HEK293 (cell line): Measurements from ENCODE around the gene SLC26A1.

ENCODE experiments used
- CTCF ChIA-PET: fragments of 350-600 bp; formaldehyde crosslinking; extraction: SDS; loops from one replicate; lab custom pipeline; 2021; ENCODE audit warnings: antibody characterized with exemption; lab: Yijun Ruan, JAX
- POLR2A ChIA-PET: fragments of 300-600 bp; formaldehyde crosslinking; extraction: SDS; loops from one replicate; lab custom pipeline; 2020; ENCODE audit warnings: antibody characterized with exemption, inconsistent platforms; lab: Yijun Ruan, JAX
- H3K27ac ChIP-seq: fragments of 200-500 bp; sonication (Bioruptor generic); 2 replicates; pipeline ENCODE4 v1.5.1; 2014; ENCODE audit warnings: low read depth, low read length, control low read depth, inconsistent platforms; ENCODE audit errors: extremely low read depth
- H3K36me3 ChIP-seq, 2 experiments: fragments of 200-500 bp in 1 of 2; sonication (Bioruptor generic) in 1 of 2; 1 replicate in 1 of 2; 2 replicates in 1 of 2; pipeline ENCODE4 v1.5.1; 2014 to 2017; ENCODE audit warnings: inconsistent platforms in 2 of 2, low read length in 2 of 2; ENCODE audit not compliant: control insufficient read depth in 2 of 2, insufficient read depth in 1 of 2
- H3K4me1 ChIP-seq: fragments of 200-500 bp; sonication (Bioruptor generic); 2 replicates; pipeline ENCODE4 v1.5.1; 2014; ENCODE audit warnings: mild to moderate bottlenecking, low read length, inconsistent platforms; ENCODE audit not compliant: control insufficient read depth, insufficient read depth
- H3K4me3 ChIP-seq: 2 replicates; pipeline ENCODE4 v1.5.1; 2011; ENCODE audit warnings: low read depth, mild to moderate bottlenecking, control low read depth, low read length, moderate library complexity
- H3K9me3 ChIP-seq: fragments of 200-500 bp; sonication (Bioruptor generic); 2 replicates; pipeline ENCODE4 v1.5.1; 2014; ENCODE audit warnings: low read depth, low read length, inconsistent platforms; ENCODE audit not compliant: control insufficient read depth, insufficient read depth
- BCL6B ChIP-seq: fragments of 450-650 bp; formaldehyde crosslinking; IDR thresholded peaks from 2 replicates; pipeline ENCODE4 v1.5.1; 2017; ENCODE audit warnings: missing biosample characterization, missing genetic modification characterization
- GFI1B ChIP-seq: fragments of 450-650 bp; formaldehyde crosslinking; IDR thresholded peaks from 2 replicates; pipeline ENCODE4 v1.5.1; 2016; ENCODE audit warnings: missing biosample characterization, missing genetic modification characterization
- GLIS1 ChIP-seq: fragments of 450-650 bp; formaldehyde crosslinking; IDR thresholded peaks from 2 replicates; pipeline ENCODE4 v1.5.1; 2016; ENCODE audit warnings: missing biosample characterization, missing genetic modification characterization
- GLIS2 ChIP-seq: fragments of 450-650 bp; formaldehyde crosslinking; IDR thresholded peaks from 2 replicates; pipeline ENCODE4 v1.5.1; 2016; ENCODE audit warnings: missing biosample characterization, missing genetic modification characterization
- SALL2 ChIP-seq: fragments of 450-650 bp; formaldehyde crosslinking; IDR thresholded peaks from 2 replicates; pipeline ENCODE4 v1.5.0; 2017; ENCODE audit warnings: missing biosample characterization, mild to moderate bottlenecking, missing genetic modification characterization, borderline replicate concordance
- SP3 ChIP-seq: fragments of 450-650 bp; formaldehyde crosslinking; IDR thresholded peaks from 2 replicates; pipeline ENCODE4 v1.5.1; 2016; ENCODE audit warnings: missing biosample characterization, missing genetic modification characterization
- TSHZ1 ChIP-seq: fragments of 450-650 bp; formaldehyde crosslinking; IDR thresholded peaks from 2 replicates; pipeline ENCODE4 v1.5.1; 2016; ENCODE audit warnings: missing biosample characterization, missing genetic modification characterization, borderline replicate concordance
- YY2 ChIP-seq: fragments of 450-650 bp; formaldehyde crosslinking; IDR thresholded peaks from 2 replicates; pipeline ENCODE4 v1.5.1; 2016; ENCODE audit warnings: missing biosample characterization, missing genetic modification characterization
- ZBTB26 ChIP-seq: fragments of 450-650 bp; formaldehyde crosslinking; optimal IDR thresholded peaks from 2 replicates; pipeline ENCODE3; 2016; ENCODE audit warnings: missing biosample characterization, mild to moderate bottlenecking, missing genetic modification characterization
- ZFHX2 ChIP-seq: fragments of 450-650 bp; formaldehyde crosslinking; conservative IDR thresholded peaks from 2 replicates; pipeline ENCODE4 v1.5.1; 2016; ENCODE audit warnings: missing biosample characterization, missing genetic modification characterization
- ZFP3 ChIP-seq: fragments of 450-650 bp; formaldehyde crosslinking; IDR thresholded peaks from 2 replicates; pipeline ENCODE4 v1.5.1; 2016; ENCODE audit warnings: low read depth, missing biosample characterization, missing genetic modification characterization
- ZIC2 ChIP-seq: fragments of 450-650 bp; formaldehyde crosslinking; IDR thresholded peaks from 2 replicates; pipeline ENCODE4 v1.5.1; 2016; ENCODE audit warnings: missing biosample characterization, missing genetic modification characterization
- ZNF140 ChIP-seq: fragments of 450-650 bp; formaldehyde crosslinking; IDR thresholded peaks from 2 replicates; pipeline ENCODE4 v1.5.1; 2016; ENCODE audit warnings: missing biosample characterization, missing genetic modification characterization
- ZNF354C ChIP-seq: fragments of 450-650 bp; formaldehyde crosslinking; IDR thresholded peaks from 2 replicates; pipeline ENCODE4 v1.5.1; 2016; ENCODE audit warnings: missing biosample characterization, missing genetic modification characterization, low read depth, borderline replicate concordance
- ZNF391 ChIP-seq: fragments of 450-650 bp; formaldehyde crosslinking; IDR thresholded peaks from 2 replicates; pipeline ENCODE4 v1.5.1; 2016; ENCODE audit warnings: low read depth, missing biosample characterization, missing genetic modification characterization, borderline replicate concordance
- ZNF514 ChIP-seq: fragments of 450-650 bp; formaldehyde crosslinking; IDR thresholded peaks from 2 replicates; pipeline ENCODE4 v1.5.1; 2016; ENCODE audit warnings: missing biosample characterization, missing genetic modification characterization
- ZNF600 ChIP-seq: fragments of 450-650 bp; formaldehyde crosslinking; IDR thresholded peaks from 2 replicates; pipeline ENCODE4 v1.5.1; 2016; ENCODE audit warnings: missing biosample characterization, missing genetic modification characterization
- ZNF623 ChIP-seq: fragments of 450-650 bp; formaldehyde crosslinking; IDR thresholded peaks from 2 replicates; pipeline ENCODE4 v1.5.1; 2016; ENCODE audit warnings: missing biosample characterization, missing genetic modification characterization
- ZNF645 ChIP-seq: fragments of 450-650 bp; formaldehyde crosslinking; IDR thresholded peaks from 2 replicates; pipeline ENCODE4; 2016; ENCODE audit warnings: missing biosample characterization, missing genetic modification characterization
- ZNF76 ChIP-seq: fragments of 450-650 bp; formaldehyde crosslinking; IDR thresholded peaks from 2 replicates; pipeline ENCODE4; 2016; ENCODE audit warnings: low read depth, missing biosample characterization, missing genetic modification characterization, borderline replicate concordance
- ZNF791 ChIP-seq: fragments of 450-650 bp; formaldehyde crosslinking; IDR thresholded peaks from 2 replicates; pipeline ENCODE4 v1.5.1; 2016; ENCODE audit warnings: missing biosample characterization, missing genetic modification characterization
- ZNF837 ChIP-seq: fragments of 450-650 bp; formaldehyde crosslinking; IDR thresholded peaks from 2 replicates; pipeline ENCODE4 v1.5.1; 2016; ENCODE audit warnings: missing biosample characterization, missing genetic modification characterization

Gene SLC26A1

GRCh38 chr4:965048-965765 is 28.0 kb downstream of the SLC26A1 start:
- CTCF ChIA-PET = no interaction called here
- no peaks in the 10 kb centered on the region for H3K9me3 ChIP-seq
- no peak overlapping the region for H3K27ac ChIP-seq
- H3K36me3 ChIP-seq = peaks cover 0 to 61% of the 10 kb centered on the region in 2 experiments; a peak in 1 of 3 replicates
- POLR2A ChIA-PET = no interaction called here
- no peaks in the 10 kb centered on the region for H3K4me1 ChIP-seq
- TF ChIP-seq ZNF514 (tag by site-specific recombination) (no peak), GFI1B (tag by site-specific recombination) (no peak), SALL2 (tag by site-specific recombination) (no peak), GLIS2 (tag by site-specific recombination) (peak; percentile 23; the same call in 1 of the 2 replicates), ZNF76 (no peak), ZIC2 (tag by site-specific recombination) (peak; percentile 49), BCL6B (tag by site-specific recombination) (no peak), ZNF140 (no peak), ZNF391 (tag by site-specific recombination) (no peak), GLIS1 (tag by site-specific recombination) (0 out of 2 replicates have a peak, but pooled peaks have one; percentile 16), YY2 (tag by site-specific recombination) (no peak), ZNF837 (no peak), ZFP3 (tag by site-specific recombination) (no peak), ZNF600 (no peak), SP3 (no peak)
- TF ChIP-seq, all 188 proteins: peak for 3
- H3K4me3 ChIP-seq = no peak overlapping the region

GRCh38 chr4:964346-965025 is 28.7 kb downstream of the SLC26A1 start:
- H3K4me3 ChIP-seq = no peak overlapping the region
- ChIA-PET CTCF (no interaction called here), POLR2A (no interaction called here)
- H3K4me1 ChIP-seq = no peaks in the 10 kb centered on the region
- H3K36me3 ChIP-seq = peaks cover 0 to 67% of the 10 kb centered on the region in 2 experiments; a peak in 1 of 3 replicates
- TF ChIP-seq ZNF354C (tag by site-specific recombination) = no peak
- TF ChIP-seq GFI1B (tag by site-specific recombination) = no peak
- TF ChIP-seq ZFHX2 (tag by site-specific recombination) = no peak
- TF ChIP-seq ZNF837 = no peak
- H3K9me3 ChIP-seq = no peaks in the 10 kb centered on the region
- H3K27ac ChIP-seq = no peak overlapping the region

GRCh38 chr4:963276-964225 is 29.7 kb downstream of the SLC26A1 start:
- no peaks in the 10 kb centered on the region for H3K4me1 ChIP-seq
- no peak overlapping the region for H3K4me3 ChIP-seq
- ChIA-PET POLR2A (interaction anchor here (2.0 kb wide), 1 partner anchor 15 kb away, joined by 4 read pairs; no protein-coding TSS in a partner anchor), CTCF (no interaction called here)
- no peak overlapping the region for H3K27ac ChIP-seq
- no peaks in the 10 kb centered on the region for H3K9me3 ChIP-seq
- H3K36me3 ChIP-seq = peaks cover 0 to 75% of the 10 kb centered on the region in 2 experiments; a peak in 1 of 3 replicates
- TF ChIP-seq ZNF645 = no peak
- no peak for TF ChIP-seq TSHZ1 (tag by site-specific recombination)
- TF ChIP-seq ZNF623 (tag by site-specific recombination) = no peak
- TF ChIP-seq ZNF354C (tag by site-specific recombination) = no peak
- TF ChIP-seq ZBTB26 (tag by site-specific recombination) = no peak
- no peak for TF ChIP-seq ZNF791 (tag by site-specific recombination)
